Measurements from ENCODE around the gene SLAMF6.

DNA sequence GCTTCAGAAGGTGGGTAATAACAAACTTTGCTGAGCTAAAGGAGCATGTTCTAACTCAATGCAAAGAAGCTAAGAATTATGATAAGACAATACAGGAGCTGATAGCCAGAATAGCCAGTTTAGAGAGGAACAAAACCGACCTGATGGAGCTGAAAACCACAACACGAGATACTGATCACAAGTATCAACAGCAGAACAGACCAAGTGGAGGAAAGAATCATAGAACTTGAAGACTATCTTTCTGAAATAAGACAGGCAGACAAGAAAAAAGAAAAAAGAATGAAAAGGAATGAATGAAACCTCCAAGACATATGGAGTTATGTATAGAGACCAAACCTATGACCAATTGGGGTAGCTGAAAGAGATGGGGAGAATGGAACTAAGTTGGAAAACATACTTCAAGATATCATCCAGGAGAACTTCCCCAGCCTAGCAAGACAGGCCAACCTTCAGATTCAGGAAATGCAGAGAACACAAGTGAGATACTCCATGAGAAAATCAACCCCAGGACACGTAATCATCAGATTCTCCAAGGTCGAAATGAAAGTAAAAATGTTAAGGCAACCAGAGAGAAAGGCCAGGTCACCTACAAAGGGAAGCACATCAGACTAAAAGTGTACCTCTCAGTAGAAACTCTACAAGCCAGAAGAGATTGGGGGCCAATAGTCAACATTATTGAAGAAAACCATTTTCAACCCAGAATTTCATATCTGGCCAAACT, 35.8 kb upstream of the SLAMF6 start:
- TF ChIP-seq, protein P1, sequence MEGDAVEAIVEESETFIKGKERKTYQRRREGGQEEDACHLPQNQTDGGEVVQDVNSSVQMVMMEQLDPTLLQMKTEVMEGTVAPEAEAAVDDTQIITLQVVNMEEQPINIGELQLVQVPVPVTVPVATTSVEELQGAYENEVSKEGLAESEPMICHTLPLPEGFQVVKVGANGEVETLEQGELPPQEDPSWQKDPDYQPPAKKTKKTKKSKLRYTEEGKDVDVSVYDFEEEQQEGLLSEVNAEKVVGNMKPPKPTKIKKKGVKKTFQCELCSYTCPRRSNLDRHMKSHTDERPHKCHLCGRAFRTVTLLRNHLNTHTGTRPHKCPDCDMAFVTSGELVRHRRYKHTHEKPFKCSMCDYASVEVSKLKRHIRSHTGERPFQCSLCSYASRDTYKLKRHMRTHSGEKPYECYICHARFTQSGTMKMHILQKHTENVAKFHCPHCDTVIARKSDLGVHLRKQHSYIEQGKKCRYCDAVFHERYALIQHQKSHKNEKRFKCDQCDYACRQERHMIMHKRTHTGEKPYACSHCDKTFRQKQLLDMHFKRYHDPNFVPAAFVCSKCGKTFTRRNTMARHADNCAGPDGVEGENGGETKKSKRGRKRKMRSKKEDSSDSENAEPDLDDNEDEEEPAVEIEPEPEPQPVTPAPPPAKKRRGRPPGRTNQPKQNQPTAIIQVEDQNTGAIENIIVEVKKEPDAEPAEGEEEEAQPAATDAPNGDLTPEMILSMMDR (optimal IDR thresholded peaks at IDR 0.05 in 1 of 3, IDR thresholded peaks at IDR 0.05 in 1 of 3, conservative IDR thresholded peaks at IDR 0.05 in 1 of 3; ENCODE audit: extremely low read depth in 1 of 3, insufficient read depth in 2 of 3, low read length in 3 of 3), result no peak
- no peak for TF ChIP-seq EZH2 (IDR thresholded peaks at IDR 0.05; ENCODE audit: low read length)

Measured in keratinocyte (primary cell).